ENCODE data around the gene EXOSC7.

DNA sequence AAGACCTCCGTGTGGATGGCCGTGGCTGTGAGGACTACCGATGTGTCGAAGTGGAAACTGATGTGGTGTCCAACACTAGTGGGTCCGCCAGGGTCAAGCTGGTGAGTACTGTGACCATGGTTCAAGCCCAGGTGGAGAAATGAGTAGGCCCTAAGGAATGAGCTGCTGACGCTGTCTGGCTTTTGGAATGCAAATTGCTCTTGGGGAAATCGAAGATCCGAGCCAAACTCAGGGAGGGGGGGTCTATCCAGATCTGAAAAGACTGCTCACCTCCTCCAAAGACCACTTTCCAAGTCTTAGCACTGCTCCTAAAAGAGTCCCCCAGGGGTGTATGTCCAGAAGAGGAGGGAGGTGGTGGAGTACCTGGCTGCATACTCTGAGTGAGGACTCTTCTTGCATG lies 13.1 kb downstream of the EXOSC7 start:
- TF ChIP-seq, protein P1, sequence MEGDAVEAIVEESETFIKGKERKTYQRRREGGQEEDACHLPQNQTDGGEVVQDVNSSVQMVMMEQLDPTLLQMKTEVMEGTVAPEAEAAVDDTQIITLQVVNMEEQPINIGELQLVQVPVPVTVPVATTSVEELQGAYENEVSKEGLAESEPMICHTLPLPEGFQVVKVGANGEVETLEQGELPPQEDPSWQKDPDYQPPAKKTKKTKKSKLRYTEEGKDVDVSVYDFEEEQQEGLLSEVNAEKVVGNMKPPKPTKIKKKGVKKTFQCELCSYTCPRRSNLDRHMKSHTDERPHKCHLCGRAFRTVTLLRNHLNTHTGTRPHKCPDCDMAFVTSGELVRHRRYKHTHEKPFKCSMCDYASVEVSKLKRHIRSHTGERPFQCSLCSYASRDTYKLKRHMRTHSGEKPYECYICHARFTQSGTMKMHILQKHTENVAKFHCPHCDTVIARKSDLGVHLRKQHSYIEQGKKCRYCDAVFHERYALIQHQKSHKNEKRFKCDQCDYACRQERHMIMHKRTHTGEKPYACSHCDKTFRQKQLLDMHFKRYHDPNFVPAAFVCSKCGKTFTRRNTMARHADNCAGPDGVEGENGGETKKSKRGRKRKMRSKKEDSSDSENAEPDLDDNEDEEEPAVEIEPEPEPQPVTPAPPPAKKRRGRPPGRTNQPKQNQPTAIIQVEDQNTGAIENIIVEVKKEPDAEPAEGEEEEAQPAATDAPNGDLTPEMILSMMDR (conservative IDR thresholded peaks at IDR 0.05) = no peak
- no peak for TF ChIP-seq ZFX (IDR thresholded peaks at IDR 0.05)
